GM12892 (cell line): ENCODE measurements around the gene TPBGL.

Experiments
- POLR2A ChIP-seq: IDR thresholded peaks from 2 replicates; pipeline ENCODE4 v1.6.1; 2011; ENCODE audit warnings: low read depth, low read length, control low read depth
- POLR2AphosphoS5 ChIP-seq: IDR thresholded peaks from 2 replicates; pipeline ENCODE4 v1.6.1; 2011; ENCODE audit warnings: low read depth, low read length, control low read depth

- TF ChIP-seq POLR2A, result no peak
- TF ChIP-seq POLR2AphosphoS5, result no peak
Observed at GRCh38 chr11:75273411-75274391, 33.1 kb downstream of the TPBGL start.
